Ramos (cell line): Measurements from ENCODE around the gene ZBED4.

Experiments
- in situ Hi-C: fragments of 300-500 bp; cut with MboI; formaldehyde crosslinking; loops from one replicate; pipeline ENCODE4 v1.14.3; 2022; ENCODE audit warnings: low sequenced_read_pairs; ENCODE audit not compliant: unreplicated experiment

Gene ZBED4

GRCh38 chr22:49916831-49917230, 63.2 kb downstream of the ZBED4 start:
- in situ Hi-C loops, result no loop called here

- in situ Hi-C loops, result no loop called here
Measured at GRCh38 chr22:49917974-49918910, 64.6 kb downstream of the ZBED4 start, which contains the start of the genes ALG12 and CRELD2. ALG12 (minus strand) TSS chr22:49918438; CDS start chr22:49913765, 4,673 bp downstream. CRELD2 (plus strand) TSS chr22:49918634; CDS start chr22:49918770, 136 bp downstream.

- in situ Hi-C loops, result no loop called here
Measured at GRCh38 chr22:49918911-49919881, 65.6 kb downstream of the ZBED4 start.

- in situ Hi-C loops, result no loop called here
Measured at GRCh38 chr22:49920859-49921258, 67.2 kb downstream of the ZBED4 start.

GRCh38 chr22:49921508-49922278, 68.0 kb downstream of the ZBED4 start:
- in situ Hi-C loops, result no loop called here

- in situ Hi-C loops, result no loop called here
Measured at GRCh38 chr22:49922484-49922883, 68.8 kb downstream of the ZBED4 start.

GRCh38 chr22:49922926-49923325, 69.3 kb downstream of the ZBED4 start:
- in situ Hi-C loops, result no loop called here

- in situ Hi-C loops, result no loop called here
Measured at GRCh38 chr22:49923445-49923844, 69.8 kb downstream of the ZBED4 start.

- in situ Hi-C loops, result no loop called here
Measured at GRCh38 chr22:49924113-49924833, 70.6 kb downstream of the ZBED4 start.

GRCh38 chr22:49925525-49926128, 72.0 kb downstream of the ZBED4 start:
- in situ Hi-C loops, result no loop called here

- in situ Hi-C loops, result no loop called here
Measured at GRCh38 chr22:49926916-49927315, 73.3 kb downstream of the ZBED4 start.

GRCh38 chr22:49927483-49928184, 74.0 kb downstream of the ZBED4 start:
- in situ Hi-C loops, result no loop called here

- in situ Hi-C loops, result no loop called here
Measured at GRCh38 chr22:49928185-49928495, 74.5 kb downstream of the ZBED4 start.

- in situ Hi-C loops, result no loop called here
Measured at GRCh38 chr22:49928555-49929210, 75.0 kb downstream of the ZBED4 start.

GRCh38 chr22:49929211-49929979, 75.8 kb downstream of the ZBED4 start:
- in situ Hi-C loops, result no loop called here

GRCh38 chr22:49929994-49930575, 76.4 kb downstream of the ZBED4 start:
- in situ Hi-C loops, result loop anchor here (5.0 kb wide), 2 partner anchors 102 to 282 kb away; no protein-coding TSS in a partner anchor
